ENCODE data around the gene CLCA4.

The CLCA4 gene

GRCh38 chr1:86504137-86504479, 42.8 kb upstream of the CLCA4 start:
- no peak for DNase-seq (ENCODE audit: low spot score)
- TF ChIP-seq CTCF (IDR thresholded peaks at IDR 0.05; ENCODE audit: extremely low read depth, missing control alignments), result no peak

- no peak for DNase-seq (ENCODE audit: low spot score)
- TF ChIP-seq CTCF (IDR thresholded peaks at IDR 0.05; ENCODE audit: extremely low read depth, missing control alignments), result no peak
Measured at GRCh38 chr1:86504895-86505563, 41.8 kb upstream of the CLCA4 start.

- no peak for DNase-seq (ENCODE audit: low spot score)
- no peak for TF ChIP-seq CTCF (IDR thresholded peaks at IDR 0.05; ENCODE audit: extremely low read depth, missing control alignments)
Measured at GRCh38 chr1:86505564-86505902, 41.3 kb upstream of the CLCA4 start.

- DNase-seq (ENCODE audit: low spot score), result no peak
- TF ChIP-seq CTCF (IDR thresholded peaks at IDR 0.05; ENCODE audit: extremely low read depth, missing control alignments), result no peak
Measured at GRCh38 chr1:86507935-86508582, 38.8 kb upstream of the CLCA4 start.

- TF ChIP-seq CTCF (IDR thresholded peaks at IDR 0.05; ENCODE audit: extremely low read depth, missing control alignments), result no peak
- DNase-seq (ENCODE audit: low spot score), result no peak
Measured at GRCh38 chr1:86508583-86508969, 38.3 kb upstream of the CLCA4 start.

- DNase-seq (ENCODE audit: low spot score), result no peak
- no peak for TF ChIP-seq CTCF (IDR thresholded peaks at IDR 0.05; ENCODE audit: extremely low read depth, missing control alignments)
Measured at GRCh38 chr1:86515597-86515996, 31.3 kb upstream of the CLCA4 start.

GRCh38 chr1:86516335-86516734, 30.5 kb upstream of the CLCA4 start:
- TF ChIP-seq CTCF (IDR thresholded peaks at IDR 0.05; ENCODE audit: extremely low read depth, missing control alignments), result no peak
- no peak for DNase-seq (ENCODE audit: low spot score)
